IMR-90 (cell line): ENCODE measurements around the gene GRSF1.

Experiments used
- BHLHE40 ChIP-seq: fragments of 150-350 bp; IDR thresholded peaks from 2 replicates; pipeline ENCODE4 v1.6.1; 2016; ENCODE audit warnings: mild to moderate bottlenecking, low read depth, low read length
- CEBPB ChIP-seq: IDR thresholded peaks from 2 replicates; pipeline ENCODE4 v1.6.1; 2012; ENCODE audit warnings: low read depth, low read length, improper control_type of control experiment
- CHD1 ChIP-seq: IDR thresholded peaks from 2 replicates; pipeline ENCODE4 v1.6.1; 2012; ENCODE audit warnings: low read depth, low read length, improper control_type of control experiment
- FOS ChIP-seq: fragments of 150-350 bp; IDR thresholded peaks from 2 replicates; pipeline ENCODE4 v1.6.1; 2016; ENCODE audit warnings: low read depth, low read length
- MXI1 ChIP-seq: IDR thresholded peaks from 2 replicates; pipeline ENCODE4 v1.6.1; 2012; ENCODE audit warnings: low read depth, mild to moderate bottlenecking, low read length, moderate library complexity, borderline replicate concordance
- NFE2L2 ChIP-seq: fragments of 150-350 bp; IDR thresholded peaks from 2 replicates; pipeline ENCODE4 v1.6.1; 2016; ENCODE audit warnings: low read depth, mild to moderate bottlenecking, low read length
- POLR2A ChIP-seq: IDR thresholded peaks from 2 replicates; pipeline ENCODE4 v1.6.1; 2012; ENCODE audit warnings: mild to moderate bottlenecking, low read depth, low read length
- RAD21 ChIP-seq: IDR thresholded peaks from 2 replicates; pipeline ENCODE4 v1.6.1; 2012; ENCODE audit warnings: low read length, improper control_type of control experiment
- RFX5 ChIP-seq: IDR thresholded peaks from 2 replicates; pipeline ENCODE4 v1.8.0; 2012; ENCODE audit warnings: low read depth, mild to moderate bottlenecking, low read length, moderate library complexity
- TF ChIP-seq, protein P1 (sequence below): conservative IDR thresholded peaks from 2 replicates; pipeline ENCODE4 v1.5.1; 2012; ENCODE audit warnings: mild to moderate bottlenecking, low read depth, low read length, improper control_type of control experiment
- TF ChIP-seq, protein P2 (sequence below): fragments of 150-350 bp; IDR thresholded peaks from 2 replicates; pipeline ENCODE4 v1.6.1; 2016; ENCODE audit warnings: low read depth, mild to moderate bottlenecking, low read length, moderate library complexity, borderline replicate concordance

DNA sequence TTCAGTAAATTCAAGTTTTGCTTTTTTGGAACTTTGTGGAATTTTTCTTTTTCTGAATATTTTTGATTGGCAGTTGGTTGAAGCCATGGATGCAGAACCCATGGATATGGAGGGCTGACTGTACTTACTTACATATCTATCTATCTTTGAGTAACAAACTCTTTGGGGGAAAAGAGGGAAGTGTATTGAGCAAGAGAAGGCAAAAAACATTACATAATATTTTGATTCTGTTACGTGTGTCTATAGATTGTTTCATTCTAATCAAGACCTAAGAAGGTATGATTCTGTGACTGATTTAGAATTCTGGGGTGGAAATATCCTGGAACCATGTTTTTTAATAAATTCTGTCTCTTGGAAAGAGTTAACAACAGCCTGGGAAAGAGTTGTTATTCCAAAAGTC lies 31.5 kb downstream of the GRSF1 start:
- no peak for TF ChIP-seq FOS
- TF ChIP-seq, protein P1, sequence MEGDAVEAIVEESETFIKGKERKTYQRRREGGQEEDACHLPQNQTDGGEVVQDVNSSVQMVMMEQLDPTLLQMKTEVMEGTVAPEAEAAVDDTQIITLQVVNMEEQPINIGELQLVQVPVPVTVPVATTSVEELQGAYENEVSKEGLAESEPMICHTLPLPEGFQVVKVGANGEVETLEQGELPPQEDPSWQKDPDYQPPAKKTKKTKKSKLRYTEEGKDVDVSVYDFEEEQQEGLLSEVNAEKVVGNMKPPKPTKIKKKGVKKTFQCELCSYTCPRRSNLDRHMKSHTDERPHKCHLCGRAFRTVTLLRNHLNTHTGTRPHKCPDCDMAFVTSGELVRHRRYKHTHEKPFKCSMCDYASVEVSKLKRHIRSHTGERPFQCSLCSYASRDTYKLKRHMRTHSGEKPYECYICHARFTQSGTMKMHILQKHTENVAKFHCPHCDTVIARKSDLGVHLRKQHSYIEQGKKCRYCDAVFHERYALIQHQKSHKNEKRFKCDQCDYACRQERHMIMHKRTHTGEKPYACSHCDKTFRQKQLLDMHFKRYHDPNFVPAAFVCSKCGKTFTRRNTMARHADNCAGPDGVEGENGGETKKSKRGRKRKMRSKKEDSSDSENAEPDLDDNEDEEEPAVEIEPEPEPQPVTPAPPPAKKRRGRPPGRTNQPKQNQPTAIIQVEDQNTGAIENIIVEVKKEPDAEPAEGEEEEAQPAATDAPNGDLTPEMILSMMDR = no peak
- TF ChIP-seq CHD1 = no peak
- TF ChIP-seq BHLHE40 = no peak
- TF ChIP-seq POLR2A = no peak
- TF ChIP-seq, protein P2, sequence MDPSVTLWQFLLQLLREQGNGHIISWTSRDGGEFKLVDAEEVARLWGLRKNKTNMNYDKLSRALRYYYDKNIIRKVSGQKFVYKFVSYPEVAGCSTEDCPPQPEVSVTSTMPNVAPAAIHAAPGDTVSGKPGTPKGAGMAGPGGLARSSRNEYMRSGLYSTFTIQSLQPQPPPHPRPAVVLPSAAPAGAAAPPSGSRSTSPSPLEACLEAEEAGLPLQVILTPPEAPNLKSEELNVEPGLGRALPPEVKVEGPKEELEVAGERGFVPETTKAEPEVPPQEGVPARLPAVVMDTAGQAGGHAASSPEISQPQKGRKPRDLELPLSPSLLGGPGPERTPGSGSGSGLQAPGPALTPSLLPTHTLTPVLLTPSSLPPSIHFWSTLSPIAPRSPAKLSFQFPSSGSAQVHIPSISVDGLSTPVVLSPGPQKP = no peak
- no peak for TF ChIP-seq RFX5
- TF ChIP-seq RAD21 = no peak
- TF ChIP-seq CEBPB = no peak
- TF ChIP-seq MXI1 = no peak
- TF ChIP-seq NFE2L2 = no peak
